ENCODE data around the gene ARHGEF9. TPM values are rescaled to one million over a fixed set of nuclear protein-coding genes. Genes with fewer than 3 reads are reported as not detected.

Gene ARHGEF9
- total and polyA plus RNA-seq, 2 of the 8 experiments (the other 6 are each of a cell fraction or from before 2014, with no cell fraction given), result 28.7 to 31.8 TPM

GRCh38 chrX:63737131-63737921 lies 47.7 kb downstream of the ARHGEF9 start (continued):
- no peak for TF ChIP-seq CTCF (IDR thresholded peaks at IDR 0.05; ENCODE audit: control extremely low read depth in 1 of 3, insufficient read depth in 1 of 3, low read depth in 1 of 3, low read length in 3 of 3)
- TF ChIP-seq RNF2 (IDR thresholded peaks at IDR 0.05; ENCODE audit: borderline replicate concordance, low read depth, low read length, missing control alignments, poor library complexity, severe bottlenecking), result no peak
- TF ChIP-seq TBP (IDR thresholded peaks at IDR 0.05; ENCODE audit: low read depth, low read length), result no peak
- no peak for TF ChIP-seq ASH2L (IDR thresholded peaks at IDR 0.05; ENCODE audit: low read length)
